GM21423 (cell line): Measurements from ENCODE around the gene LCTL.

ENCODE experiments used
- ATAC-seq: cut with Tn5 transposase; IDR thresholded peaks from one replicate; pipeline ENCODE4 v1.9.1; 2021; ENCODE audit warnings: mild to moderate bottlenecking, moderate library complexity; ENCODE audit not compliant: unreplicated experiment

LCTL gene, protein sequence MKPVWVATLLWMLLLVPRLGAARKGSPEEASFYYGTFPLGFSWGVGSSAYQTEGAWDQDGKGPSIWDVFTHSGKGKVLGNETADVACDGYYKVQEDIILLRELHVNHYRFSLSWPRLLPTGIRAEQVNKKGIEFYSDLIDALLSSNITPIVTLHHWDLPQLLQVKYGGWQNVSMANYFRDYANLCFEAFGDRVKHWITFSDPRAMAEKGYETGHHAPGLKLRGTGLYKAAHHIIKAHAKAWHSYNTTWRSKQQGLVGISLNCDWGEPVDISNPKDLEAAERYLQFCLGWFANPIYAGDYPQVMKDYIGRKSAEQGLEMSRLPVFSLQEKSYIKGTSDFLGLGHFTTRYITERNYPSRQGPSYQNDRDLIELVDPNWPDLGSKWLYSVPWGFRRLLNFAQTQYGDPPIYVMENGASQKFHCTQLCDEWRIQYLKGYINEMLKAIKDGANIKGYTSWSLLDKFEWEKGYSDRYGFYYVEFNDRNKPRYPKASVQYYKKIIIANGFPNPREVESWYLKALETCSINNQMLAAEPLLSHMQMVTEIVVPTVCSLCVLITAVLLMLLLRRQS

DNA sequence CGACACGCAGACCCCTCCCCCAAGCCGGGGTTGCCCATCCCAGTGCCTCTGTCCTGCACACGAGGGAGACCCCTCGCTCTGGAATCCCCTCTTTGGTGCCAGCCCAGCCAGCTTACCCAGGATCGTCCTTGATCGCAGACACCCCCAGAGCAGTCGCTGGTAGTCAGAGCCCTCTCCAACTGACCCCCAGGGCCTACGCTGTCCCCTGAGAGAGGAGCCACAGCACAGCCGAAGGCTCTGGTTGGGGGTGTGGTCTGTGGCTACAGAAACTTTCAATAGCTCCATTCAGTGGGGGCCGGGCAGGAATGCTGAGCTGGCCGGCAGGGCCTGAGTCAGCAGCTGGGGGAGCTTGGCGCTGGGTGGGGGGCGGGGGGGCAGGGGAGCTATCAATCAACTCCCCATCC lies at the start of gene LCTL:
Gene LCTL (minus strand): TSS at position 258 of the 404 bp plus-strand sequence. CDS start 633 bp downstream, outside the sequence.
- no peak for ATAC-seq

DNA sequence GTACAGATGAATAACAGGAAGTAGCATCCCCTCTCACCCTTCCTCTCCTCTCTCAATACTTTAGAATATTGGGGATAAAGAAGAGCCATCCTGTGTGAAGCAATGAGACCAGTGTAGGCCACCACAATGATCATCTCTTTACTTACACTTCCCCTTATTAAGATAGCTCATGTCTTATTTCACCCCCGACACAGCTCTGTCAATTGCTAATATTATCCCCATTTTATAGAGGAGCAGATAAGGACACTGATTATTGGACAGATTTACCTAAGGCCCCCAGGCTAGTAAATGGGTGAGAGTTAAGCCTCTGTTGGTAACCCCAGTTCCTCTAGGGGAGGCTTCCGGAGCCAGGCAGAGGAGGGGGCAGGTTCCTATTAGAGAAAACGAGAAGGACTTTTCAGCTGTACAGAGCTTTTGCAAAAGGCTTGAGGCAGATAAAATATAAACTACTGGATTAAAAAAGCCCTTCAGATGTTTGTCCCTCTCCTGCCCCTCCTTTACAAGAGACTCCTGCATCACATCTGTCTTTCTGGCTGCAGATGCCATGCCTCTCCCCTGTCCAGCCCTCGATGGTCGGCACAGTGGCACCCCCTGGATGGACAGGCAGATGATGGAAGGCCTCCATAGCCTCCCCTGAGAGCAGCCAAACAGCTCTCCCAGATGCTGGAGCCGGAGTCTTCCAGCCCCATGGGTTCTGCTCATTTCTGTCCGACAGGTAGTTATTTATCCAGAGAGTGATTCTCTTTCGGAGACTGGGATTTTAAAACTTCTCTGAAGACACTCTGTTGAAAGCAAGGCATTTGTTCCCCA lies 49.4 kb upstream of the LCTL start:
- no peak for ATAC-seq

DNA sequence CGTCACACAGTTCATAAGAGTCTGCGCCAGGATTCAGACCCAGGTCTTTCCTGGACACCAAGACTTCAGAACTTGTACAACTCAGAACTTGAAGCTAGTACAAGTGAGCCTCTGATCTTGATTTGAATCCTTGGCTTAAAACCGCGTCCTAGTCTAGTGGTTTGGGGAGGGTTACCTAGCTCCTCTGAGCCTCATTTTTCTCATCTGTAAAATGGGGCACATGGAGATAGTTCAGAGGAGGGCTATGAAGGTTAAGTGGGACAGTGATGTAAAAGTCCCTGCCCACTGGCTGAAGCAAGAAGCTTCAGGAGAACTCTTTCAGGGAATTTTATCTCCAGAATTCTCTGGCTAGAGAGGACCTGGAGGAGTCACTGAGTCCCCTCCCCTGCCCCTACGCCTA lies 48.7 kb upstream of the LCTL start:
- ATAC-seq = no peak

DNA sequence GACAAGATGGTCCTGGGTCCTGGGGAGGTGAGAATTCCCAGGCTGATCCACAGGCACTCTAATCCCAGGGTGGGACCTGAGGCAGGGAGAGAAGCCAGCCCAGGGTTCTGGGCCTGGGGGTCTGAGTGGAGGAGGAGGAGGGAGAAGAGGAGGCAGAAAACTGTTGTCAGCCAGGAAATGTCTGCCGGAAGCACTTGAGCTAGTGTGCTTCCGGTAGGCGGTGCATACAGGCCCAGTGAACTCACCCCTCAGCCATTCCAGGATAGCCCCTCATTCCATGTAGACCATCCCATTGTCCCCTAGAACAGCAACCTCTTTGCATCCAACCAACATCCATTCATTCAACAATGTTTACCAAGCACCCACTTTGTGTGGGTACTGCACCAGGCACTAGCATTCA lies 47.9 kb upstream of the LCTL start:
- ATAC-seq = no peak

DNA sequence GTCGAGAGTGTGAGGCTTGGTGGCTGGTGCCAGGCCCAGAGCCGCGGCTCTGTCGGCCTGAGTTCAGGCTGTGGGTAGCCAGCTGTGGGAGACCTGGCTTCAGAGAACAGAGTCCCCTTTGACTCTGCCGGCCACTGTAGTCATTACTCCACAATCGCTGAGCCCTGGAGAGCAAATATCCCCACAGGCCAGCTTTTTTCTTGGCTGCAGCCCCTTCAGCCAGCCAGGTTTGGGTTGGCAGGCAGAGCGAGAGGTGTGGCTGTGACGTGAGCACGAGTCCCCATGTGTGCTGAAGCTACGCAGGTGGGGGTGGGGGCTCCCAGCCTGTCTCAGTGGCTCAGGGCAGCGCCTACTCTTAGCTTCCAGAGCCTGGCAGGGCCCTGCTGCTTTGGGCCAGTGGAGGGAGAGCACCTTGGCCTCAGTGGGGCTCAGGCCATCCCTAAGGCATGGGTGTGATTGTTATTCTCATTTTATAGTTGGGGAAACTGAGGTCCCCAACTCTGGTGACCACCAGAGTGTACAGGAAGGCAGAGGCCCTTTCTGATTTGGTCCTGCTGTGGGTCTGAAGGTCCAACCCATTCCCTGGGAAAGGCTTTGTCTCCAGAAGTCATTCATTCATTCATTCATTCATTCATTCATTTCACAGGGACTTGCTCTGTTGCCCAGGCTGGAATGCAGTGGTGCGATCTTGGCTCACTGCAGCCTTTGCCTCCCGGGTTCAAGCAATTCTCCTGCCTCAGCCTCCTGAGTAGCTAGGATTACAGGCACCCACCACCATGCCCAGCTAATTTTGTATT lies 45.7 kb upstream of the LCTL start:
- ATAC-seq = no peak

DNA sequence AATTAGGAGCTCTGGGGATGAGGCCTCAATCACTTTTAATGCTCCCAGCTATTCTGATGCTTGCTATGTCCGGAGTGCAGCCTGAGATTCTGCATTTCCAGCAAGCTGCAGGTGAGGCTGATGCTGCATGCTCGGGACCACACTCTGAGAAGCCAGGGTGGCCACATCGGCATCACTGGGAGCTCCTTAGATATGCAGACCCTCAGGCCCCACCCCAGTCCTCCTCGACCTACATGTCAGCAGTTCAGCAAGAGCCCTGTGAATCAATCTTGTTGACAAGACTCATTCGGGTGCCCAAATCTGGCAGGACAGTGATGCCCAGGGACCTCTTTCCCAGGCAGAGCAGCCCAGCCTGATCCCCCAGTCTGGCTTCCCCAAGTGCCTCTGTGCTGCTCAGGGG lies 44.1 kb upstream of the LCTL start:
- no peak for ATAC-seq

DNA sequence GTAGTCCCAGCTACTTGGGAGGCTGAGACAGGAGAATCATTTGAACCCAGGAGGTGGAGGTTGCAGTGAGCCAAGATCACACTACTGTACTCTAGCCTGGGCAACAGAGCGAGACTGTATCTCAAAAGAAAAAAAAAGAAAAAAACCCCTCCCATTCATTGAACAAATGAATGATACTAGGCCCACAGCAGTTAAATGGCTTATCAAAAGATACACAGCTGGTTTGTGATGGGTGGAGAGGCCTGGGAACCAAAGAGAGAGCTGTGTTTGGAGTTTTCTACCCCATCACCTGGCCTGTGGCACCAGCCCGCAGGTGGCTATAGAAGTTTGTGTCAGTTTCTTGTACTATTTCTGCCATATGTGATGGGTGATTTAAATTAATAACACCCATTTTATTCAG lies 43.1 kb upstream of the LCTL start:
- no peak for ATAC-seq

DNA sequence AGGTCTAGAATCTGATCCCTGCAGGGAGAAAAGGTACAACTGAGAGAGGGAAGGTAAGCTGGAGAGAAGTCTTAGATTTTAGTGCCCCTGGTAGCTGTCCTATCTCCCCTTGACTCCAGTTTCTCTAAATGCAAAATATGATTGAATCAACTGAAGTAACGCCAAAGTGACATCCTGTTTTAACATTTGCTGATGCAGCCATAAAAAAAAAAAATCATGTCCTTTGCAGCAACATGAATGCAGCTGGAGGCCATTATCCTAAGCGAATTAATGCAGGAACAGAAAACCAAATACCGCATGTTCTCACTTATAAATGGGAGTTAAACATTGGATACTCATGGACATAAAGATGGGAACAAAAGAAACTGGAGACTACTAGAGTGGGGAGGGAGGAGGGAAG lies 42.4 kb upstream of the LCTL start:
- ATAC-seq = no peak

DNA sequence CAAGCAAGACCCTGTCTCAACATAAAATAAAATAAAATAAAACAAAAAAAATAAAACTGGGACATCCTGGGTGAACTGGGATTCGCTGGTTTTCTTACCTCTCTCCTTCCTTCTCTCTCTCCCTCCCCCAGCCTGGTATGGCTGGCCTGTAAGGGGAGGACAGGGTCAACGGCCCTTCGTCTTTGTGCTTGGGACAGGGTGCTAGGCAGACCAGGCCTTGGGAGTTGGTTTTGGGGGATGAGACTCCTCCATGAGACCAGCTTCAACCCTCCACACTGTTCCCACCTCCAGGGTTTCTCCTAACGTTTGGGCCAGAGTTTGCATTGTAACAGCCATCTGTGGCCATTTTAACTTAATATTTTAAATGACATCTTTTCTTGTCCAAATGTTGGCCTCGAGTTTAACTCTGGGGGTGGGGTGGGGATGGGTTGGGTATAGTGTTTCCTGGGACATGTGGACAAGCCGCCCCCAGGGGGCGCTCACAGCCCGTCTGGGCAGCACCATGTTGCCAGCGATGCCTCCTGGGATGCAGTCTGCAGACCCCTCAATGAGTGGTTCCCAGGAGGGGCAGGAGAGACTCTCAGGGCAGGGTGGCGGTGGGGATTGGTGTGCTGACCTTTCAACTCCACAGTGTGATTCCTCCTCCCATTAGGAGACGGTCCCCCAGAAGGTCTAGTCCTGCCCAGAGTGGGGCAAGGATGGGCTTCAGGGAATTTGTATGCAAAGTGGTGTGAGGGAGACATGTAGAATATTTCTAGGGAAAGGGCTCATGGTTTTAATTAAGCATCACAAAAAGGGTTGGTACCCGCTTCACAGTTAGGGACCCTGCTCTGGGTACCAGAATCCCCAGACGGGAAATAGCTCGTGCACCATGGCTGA lies 37.7 kb upstream of the LCTL start:
- no peak for ATAC-seq

DNA sequence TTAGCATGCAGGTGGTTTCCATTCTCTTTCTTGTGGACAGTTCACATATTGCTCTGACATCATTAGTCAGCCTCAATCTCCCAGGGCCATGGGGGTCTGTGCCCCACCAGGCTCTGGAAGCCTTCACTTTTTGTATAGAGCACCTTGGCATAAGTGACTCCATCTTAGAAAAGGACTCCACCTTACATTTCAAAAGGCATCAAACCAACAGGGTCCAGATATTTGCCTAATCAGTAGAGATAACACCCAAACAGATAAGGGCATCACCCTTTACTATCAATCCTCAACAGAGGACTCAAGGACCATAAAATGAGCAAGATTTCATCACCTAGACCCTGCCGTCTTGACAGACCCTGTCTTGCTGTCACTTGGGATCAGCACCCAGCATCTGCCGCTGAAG lies 35.7 kb upstream of the LCTL start:
- ATAC-seq = no peak

DNA sequence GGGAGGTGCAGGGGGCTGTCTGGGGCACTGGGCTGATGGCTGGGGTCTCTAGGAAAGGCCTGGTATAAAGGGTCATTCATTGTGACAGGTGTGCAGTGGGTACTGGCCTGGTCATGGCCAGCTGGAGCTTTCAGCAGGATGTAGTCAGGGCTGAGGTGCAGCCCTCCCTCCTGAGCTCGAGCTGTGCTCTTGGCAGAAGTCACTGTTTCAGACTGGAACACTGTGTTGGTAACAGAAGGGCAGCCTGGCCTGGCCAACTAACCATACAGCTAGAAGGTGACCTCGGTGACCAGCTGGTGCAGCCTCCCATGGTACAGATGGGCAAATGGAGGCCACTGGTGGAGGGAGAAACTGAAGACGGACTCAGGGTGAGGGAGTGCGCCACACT lies 34.4 kb upstream of the LCTL start:
- ATAC-seq = no peak

DNA sequence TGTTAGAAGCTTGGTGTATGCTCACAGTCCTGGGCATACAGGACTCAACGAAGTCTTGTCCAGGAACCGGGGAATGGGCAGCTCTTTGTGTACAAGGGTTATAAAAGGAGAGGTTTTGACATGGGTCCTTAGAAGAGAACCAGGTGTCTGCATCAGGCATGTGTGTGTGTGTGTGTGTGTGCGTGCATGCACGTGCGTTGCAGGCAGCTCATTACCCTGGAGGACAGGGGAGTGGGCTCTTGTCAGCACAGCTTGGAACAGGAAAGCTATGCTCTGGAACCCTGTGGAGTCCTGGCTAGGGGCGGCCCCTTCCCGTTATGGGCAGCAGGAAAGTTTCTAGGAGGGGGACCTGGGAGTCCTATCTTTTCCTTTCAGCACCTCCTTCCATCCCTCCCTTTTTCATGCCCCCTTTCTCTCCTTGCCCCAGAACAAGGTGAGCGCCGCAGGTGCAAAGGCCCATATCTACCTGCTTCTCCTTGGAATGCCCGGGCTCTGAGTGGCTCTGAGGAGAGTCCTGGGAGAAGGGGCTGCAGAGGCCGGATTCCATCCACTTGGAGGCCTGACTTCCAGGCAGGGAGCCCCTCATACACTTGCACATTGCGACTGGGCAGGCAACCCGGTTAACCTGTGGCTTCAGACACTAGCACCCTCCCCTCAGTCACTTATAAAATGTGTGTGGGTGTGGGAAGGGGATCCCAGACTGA lies 33.9 kb upstream of the LCTL start:
- no peak for ATAC-seq

DNA sequence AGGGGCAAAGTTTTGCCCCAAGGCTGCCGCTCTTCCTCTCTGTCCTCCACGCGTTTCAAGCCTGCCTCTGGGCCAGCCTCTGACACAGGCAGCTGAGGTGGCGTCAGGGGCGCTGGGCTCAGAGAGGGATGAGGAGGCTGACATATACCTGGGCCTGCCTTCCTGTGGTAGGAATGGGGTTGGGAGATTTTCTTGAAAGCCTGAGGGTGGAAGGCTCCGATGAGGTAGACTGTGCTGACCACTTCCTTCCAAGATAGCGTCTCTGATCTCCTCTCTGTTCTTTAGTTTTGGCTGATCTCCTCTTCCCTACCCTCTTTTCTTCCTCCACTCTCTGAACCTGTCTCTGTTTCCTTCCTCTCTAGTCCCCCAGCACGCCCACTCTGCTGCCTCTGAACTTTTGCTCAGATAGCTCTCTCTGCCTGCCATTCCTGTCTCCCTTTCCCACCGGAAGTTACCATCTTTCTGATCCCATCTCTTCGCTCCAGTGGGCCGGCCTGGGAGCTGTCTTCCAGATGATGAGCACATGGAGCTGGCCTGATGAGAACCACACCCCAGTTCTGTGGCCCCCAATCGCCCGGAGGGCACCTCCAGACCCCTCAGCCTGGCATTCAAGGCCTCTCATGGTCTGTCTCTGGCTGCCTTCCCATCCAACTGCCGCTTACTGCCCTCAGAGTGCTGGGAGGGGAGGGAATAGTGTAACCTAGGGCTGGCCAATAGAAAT lies 32.5 kb upstream of the LCTL start:
- no peak for ATAC-seq

DNA sequence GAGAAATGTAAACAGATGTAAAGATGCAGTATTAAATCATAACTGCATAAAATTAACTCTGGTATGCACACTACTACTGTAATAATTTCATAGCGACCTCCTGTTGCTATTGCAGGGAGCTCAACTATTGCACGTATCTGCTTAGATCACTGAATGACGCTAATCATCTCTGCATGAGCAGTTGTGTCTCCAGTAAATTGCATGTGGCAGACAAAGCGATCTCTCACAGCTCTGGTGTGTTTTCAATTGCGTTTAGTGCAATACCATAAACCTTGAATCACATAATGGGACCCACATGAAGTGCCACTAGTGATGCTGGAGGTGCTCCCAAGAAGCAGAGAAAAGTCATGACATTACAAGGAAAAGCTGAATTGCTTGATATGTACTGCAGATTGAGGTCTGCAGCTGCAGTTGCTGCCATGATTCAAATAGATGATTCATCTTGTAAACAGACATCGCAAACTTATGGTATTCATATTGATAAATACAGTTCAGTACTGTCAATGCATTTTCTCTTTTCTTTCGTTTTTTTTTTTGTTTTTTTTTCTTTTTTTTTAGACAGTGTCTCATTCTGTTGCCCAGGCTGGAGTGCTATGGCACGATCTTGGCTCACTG lies 30.2 kb upstream of the LCTL start:
- no peak for ATAC-seq

DNA sequence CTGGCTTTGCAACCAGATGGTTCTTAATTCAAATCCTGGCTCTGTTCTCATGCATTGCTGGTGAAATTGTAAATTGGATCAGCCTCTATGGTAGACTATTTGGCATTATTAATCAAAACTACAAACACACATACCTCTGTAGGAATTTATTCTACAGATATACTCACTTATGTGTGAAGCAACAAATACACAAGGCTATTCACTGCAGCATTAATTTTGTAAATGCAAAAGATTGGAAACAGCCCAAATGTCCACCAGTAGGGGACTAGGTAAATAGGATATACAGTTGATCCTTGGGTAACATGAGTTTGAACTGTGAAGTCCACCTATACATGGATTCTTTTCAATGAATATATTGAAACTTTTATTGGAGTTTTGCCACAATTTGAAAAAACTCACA lies 29.5 kb upstream of the LCTL start:
- ATAC-seq = no peak

DNA sequence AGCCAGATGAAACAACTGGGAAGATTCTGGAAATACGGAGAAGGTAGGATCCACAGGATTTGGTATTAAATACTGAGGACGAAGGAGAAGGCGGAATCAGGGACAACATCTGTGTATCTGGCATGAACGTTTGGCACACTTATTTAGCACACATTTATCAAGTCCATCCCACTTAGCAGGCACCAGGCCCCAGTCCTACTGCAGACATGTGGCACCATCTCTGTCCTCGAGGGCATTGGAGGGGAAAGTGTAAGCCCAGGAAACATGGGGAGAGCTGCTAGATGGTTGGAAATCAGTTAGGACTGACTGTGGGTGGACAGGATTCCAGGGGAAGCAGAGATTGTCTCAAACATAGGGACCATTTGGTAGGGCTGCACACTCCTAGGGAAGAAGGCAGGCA lies 29.0 kb upstream of the LCTL start:
- no peak for ATAC-seq

DNA sequence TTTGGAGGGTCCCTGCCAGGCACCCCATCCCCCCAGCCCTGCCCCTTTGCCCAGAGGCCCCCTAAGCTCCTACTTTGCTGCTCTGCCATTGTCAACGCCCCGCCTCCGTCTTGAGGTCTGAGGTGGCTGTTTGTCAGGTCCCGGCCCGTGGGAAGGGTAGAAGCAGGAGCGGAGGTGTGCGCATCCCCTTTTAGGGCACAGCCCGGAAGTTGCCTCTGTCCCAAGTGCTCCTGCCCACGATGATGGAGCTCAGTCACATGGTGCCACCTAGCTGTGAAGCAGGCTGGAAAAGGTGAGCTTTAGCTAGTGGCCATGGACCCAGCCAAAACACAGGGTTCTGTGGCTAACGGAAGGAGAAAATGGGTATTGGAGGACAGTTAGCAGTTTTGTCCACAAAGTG lies 28.5 kb upstream of the LCTL start:
- no peak for ATAC-seq

DNA sequence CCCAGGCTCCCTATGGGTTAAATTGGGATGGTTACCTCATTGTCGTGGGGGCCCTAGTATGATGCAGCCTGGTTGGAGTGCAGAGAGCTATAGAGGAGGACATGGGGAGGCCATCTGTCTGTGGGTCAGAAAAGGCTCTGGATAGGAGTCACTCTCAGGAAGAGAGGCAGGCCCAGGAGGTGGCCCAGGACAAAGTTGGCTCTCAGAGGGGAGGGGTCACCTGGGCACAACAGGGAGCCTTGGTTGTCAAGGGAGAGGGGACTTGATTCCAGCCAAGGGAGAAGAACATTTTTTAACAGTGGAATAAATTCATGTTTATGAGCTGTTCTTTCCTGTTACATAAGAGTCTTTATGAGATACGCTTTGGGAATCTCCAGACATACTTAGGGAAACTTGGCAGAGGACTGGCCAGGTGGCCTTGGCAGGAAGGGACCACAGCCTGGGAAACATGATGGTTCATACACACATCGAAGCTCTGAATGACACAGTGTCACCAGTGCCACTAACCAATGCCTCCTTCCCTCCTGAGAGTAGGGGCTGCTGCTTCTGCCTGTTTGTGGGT lies 27.5 kb upstream of the LCTL start:
- ATAC-seq = no peak
